ENCODE results near the gene BRCA1.
"Not testable (repeated sequence)": the region's sequence is repeated elsewhere in the genome, so short reads cannot be mapped to it uniquely, and the experiment has no call there.

Gene BRCA1

DNA sequence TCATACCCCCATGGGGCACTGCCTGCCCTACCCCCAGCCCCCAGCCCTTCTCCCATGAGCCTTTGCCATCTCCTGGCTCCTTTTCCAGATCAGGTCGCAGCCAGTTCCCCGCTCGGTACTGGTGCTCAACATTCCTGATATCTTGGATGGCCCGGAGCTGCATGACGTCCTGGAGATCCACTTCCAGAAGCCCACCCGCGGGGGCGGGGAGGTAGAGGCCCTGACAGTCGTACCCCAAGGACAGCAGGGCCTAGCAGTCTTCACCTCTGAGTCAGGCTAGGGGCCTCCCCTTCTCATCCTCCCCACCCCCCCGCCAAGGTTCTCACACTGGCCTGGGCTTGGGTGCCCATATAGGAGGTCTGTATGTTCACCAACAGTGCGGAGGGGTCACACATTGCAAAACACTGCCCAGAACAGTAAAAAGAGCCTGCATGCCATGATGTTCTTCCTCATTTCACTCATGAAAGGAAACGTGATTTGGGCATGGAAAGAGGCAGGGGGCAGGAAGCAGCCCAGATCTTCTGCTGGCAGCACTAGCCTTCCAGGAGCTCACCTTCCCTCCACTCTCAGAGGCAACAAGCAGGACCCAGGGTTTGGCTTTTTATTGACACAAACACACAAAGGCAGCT, 111.0 kb downstream of the BRCA1 start:
- H3K4me3 ChIP-seq (ENCODE audit: low read depth, low read length) = no peak overlapping the region
- H3K9ac ChIP-seq (ENCODE audit: low read length) = no peak overlapping the region
- H3K4me1 ChIP-seq (ENCODE audit: control insufficient read depth, insufficient read depth, low read length) = peaks cover 23% of the 10 kb centered on the region
- H3K27ac ChIP-seq (ENCODE audit: low read depth, low read length) = no peak overlapping the region
- no peaks in the 10 kb centered on the region for H3K27me3 ChIP-seq (ENCODE audit: control insufficient read depth, insufficient read depth, low read length)
- no peaks in the 10 kb centered on the region for H3K9me3 ChIP-seq (ENCODE audit: control insufficient read depth, insufficient read depth, low read depth, low read length)
- H3K36me3 ChIP-seq (ENCODE audit: control insufficient read depth, insufficient read depth, low read length) = peaks cover 43% of the 10 kb centered on the region

DNA sequence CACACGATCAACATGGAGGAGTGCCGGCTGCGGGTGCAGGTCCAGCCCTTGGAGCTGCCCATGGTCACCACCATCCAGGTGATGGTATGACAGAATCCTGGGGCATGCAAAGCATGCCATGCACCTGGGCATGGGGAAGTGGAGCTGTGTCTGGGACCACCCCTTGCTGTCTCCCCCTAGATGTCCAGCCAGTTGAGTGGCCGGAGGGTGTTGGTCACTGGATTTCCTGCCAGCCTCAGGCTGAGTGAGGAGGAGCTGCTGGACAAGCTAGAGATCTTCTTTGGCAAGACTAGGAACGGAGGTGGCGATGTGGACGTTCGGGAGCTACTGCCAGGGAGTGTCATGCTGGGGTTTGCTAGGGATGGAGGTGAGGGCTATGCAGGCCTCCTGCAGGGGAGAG, 111.9 kb downstream of the BRCA1 start:
- Histone ChIP-seq H3K9ac (ENCODE audit: low read length) (no peak overlapping the region), H3K27me3 (ENCODE audit: control insufficient read depth, insufficient read depth, low read length) (no peaks in the 10 kb centered on the region), H3K4me3 (ENCODE audit: low read depth, low read length) (no peak overlapping the region), H3K9me3 (ENCODE audit: control insufficient read depth, insufficient read depth, low read depth, low read length) (no peaks in the 10 kb centered on the region), H3K27ac (ENCODE audit: low read depth, low read length) (no peak overlapping the region), H3K4me1 (ENCODE audit: control insufficient read depth, insufficient read depth, low read length) (peaks cover 23% of the 10 kb centered on the region), H3K36me3 (ENCODE audit: control insufficient read depth, insufficient read depth, low read length) (peaks cover 35% of the 10 kb centered on the region)

DNA sequence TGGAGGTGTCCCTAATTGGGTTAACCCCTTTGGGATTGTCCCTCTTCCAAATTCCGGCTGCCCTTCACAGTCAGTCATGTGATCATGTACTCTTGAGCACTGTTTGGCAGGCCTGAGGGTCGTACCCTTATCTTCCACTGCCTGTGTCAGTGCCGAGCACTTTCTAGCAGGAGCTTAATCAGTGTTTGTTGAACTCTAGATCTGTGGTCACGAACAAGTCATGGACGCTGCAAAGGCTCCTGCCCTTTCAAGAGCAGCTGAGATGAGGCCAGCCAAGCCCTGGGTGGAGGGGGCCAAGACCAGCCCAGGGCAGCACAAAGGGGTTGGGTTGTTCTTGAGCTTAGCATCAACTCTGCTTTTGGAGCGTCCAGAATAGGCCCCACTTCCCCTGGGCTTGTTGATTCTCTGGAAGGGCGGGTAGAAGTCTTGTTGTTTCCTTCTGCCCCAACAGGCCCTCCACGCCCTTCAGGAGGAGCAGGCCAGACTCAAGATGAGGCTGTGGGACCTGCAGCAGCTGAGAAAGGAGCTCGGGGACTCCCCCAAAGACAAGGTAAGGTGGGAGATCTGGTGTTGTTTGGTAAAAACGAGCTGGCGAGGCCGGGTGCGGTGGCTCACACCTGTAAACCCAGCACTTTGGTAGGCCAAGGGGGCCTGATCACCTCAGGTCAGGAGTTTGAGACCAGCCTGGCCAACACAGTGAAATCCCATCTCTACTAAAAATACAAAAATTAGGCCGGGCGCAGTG, 113.3 kb downstream of the BRCA1 start:
- Histone ChIP-seq H3K4me3 (ENCODE audit: low read depth, low read length) (no peak overlapping the region), H3K9me3 (ENCODE audit: control insufficient read depth, insufficient read depth, low read depth, low read length) (no peaks in the 10 kb centered on the region), H3K9ac (ENCODE audit: low read length) (no peak overlapping the region), H3K27me3 (ENCODE audit: control insufficient read depth, insufficient read depth, low read length) (no peaks in the 10 kb centered on the region), H3K4me1 (ENCODE audit: control insufficient read depth, insufficient read depth, low read length) (peaks cover 25% of the 10 kb centered on the region), H3K27ac (ENCODE audit: low read depth, low read length) (no peak overlapping the region), H3K36me3 (ENCODE audit: control insufficient read depth, insufficient read depth, low read length) (peaks cover 26% of the 10 kb centered on the region)

DNA sequence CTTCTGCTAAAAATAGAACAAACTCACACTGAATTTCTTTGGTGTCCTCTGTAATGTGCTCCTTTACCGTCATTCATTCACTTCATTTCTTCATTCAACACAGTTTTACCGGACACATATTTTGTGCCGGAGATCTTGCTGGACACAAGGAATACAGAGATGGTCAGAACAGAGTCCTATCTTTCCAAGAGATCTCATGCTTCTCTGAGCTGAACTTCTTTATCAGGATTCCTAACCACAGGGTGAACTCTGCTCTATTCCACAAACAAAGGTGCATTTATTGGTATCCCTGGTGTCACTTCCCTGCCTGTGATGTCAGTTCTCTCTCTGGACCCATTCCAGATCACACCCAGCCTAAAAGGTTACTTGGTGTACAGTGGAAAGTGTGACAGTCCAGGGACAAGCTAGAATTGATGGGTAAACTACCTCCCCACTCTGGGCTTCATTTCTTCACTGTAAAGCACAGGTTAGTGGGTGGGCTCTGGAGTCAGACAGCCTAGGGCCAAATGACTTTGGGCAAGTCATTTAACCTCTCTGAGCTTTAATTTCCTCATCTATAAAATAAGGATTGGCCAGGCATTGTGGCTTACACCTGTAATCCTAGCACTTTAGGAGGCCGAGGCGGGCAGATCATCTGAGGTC, 114.4 kb downstream of the BRCA1 start:
- H3K9me3 ChIP-seq (ENCODE audit: control insufficient read depth, insufficient read depth, low read depth, low read length) = no peaks in the 10 kb centered on the region
- H3K4me3 ChIP-seq (ENCODE audit: low read depth, low read length) = no peak overlapping the region
- no peak overlapping the region for H3K27ac ChIP-seq (ENCODE audit: low read depth, low read length)
- H3K27me3 ChIP-seq (ENCODE audit: control insufficient read depth, insufficient read depth, low read length) = no peaks in the 10 kb centered on the region
- H3K36me3 ChIP-seq (ENCODE audit: control insufficient read depth, insufficient read depth, low read length) = peaks cover 16% of the 10 kb centered on the region
- no peak overlapping the region for H3K9ac ChIP-seq (ENCODE audit: low read length)
- H3K4me1 ChIP-seq (ENCODE audit: control insufficient read depth, insufficient read depth, low read length) = peaks cover 25% of the 10 kb centered on the region

DNA sequence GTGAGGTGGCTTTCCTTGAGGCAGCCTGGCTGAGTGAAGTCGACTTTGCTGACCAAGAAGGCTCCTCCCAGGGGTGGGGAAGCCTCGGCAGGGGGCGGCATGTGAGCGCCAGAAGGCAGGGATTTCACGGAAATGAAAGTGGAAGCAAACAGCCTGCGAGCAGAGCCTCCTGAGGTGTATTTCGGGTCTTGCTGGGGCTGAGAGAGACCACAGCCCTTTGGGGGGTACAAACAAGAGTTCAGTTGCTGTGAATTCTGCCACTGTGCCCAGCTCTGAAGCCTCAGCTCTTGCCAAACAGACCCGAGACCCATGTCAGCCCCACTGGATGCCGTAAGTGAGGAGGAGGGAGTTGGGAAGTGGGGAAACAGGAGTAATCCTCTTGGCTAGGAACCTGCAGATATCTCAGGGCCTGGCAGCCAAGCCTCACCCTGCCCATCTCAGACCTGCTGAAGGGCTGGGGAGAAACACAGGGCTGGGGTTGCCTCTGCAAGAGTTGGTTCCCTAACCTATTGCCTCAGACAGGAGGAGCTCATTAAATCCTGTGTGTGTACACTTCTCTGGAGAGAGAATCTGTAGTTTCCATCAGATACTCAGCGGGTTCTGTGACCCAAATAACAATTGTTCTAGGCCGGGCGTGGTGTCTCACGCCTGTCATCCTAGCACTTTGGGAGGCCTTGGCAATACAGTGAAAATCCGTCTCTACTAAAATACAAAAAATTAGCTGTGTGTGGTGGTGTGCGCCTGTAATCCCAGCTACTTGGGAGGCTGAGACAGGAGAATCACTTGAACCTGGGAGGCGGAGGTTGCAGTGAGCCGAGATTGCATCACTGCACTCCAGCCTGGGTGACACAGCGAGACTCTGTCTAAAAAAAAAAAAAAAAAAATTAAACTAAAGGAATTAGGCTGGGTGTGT, 118.3 kb downstream of the BRCA1 start, which contains the start of gene IFI35:
TSS of gene IFI35 (plus strand) at position 146 of the 913 bp plus-strand sequence. CDS start at position 310, 164 bp downstream.
- Histone ChIP-seq H3K27ac (ENCODE audit: low read depth, low read length) (0 out of 2 replicates have a peak within 1 kb of the TSS, but pooled peaks have one; percentile 10), H3K9ac (ENCODE audit: low read length) (peak within 1 kb of the TSS; percentile 83), H3K36me3 (ENCODE audit: control insufficient read depth, insufficient read depth, low read length) (peaks cover 25% of the 10 kb centered on the region), H3K4me1 (ENCODE audit: control insufficient read depth, insufficient read depth, low read length) (peaks cover 8% of the 10 kb centered on the region), H3K27me3 (ENCODE audit: control insufficient read depth, insufficient read depth, low read length) (no peaks in the 10 kb centered on the region), H3K4me3 (ENCODE audit: low read depth, low read length) (peak within 1 kb of the TSS; percentile 62), H3K9me3 (ENCODE audit: control insufficient read depth, insufficient read depth, low read depth, low read length) (no peaks in the 10 kb centered on the region)

DNA sequence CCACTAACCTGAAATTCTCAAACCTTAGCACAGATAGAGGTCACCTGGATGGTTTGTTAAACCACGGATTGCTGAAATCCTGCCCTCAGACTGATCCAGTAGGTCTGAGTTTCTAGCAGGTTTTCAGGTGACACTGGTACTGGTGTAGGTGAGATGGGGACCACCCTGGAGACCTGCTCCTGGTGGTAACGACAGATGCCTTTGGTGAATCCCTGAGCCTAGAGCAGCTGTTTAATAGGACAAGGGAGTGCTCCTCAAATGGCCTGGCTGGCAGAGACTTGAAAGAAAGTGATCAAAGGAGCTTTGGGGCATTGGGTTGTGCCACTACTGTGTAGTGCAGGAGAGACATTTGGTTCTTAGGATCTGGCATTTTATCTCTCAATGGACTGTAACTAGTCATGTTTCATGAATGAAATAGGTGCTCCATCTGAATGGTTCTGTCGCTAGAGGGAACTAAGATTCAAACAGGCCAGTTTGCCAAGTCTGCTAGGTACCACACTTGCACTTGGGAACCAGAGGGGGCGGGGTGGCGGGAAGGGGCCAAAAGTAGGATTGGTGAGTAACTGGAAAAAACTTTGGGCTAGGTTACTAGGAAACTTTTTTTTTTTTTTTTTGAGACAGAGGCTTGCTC, 121.5 kb downstream of the BRCA1 start:
- Histone ChIP-seq H3K9me3 (ENCODE audit: control insufficient read depth, insufficient read depth, low read depth, low read length) (no peaks in the 10 kb centered on the region), H3K4me1 (ENCODE audit: control insufficient read depth, insufficient read depth, low read length) (peaks cover 12% of the 10 kb centered on the region), H3K4me3 (ENCODE audit: low read depth, low read length) (no peak overlapping the region), H3K27me3 (ENCODE audit: control insufficient read depth, insufficient read depth, low read length) (no peaks in the 10 kb centered on the region), H3K36me3 (ENCODE audit: control insufficient read depth, insufficient read depth, low read length) (peaks cover 55% of the 10 kb centered on the region), H3K9ac (ENCODE audit: low read length) (no peak overlapping the region), H3K27ac (ENCODE audit: low read depth, low read length) (no peak overlapping the region)

DNA sequence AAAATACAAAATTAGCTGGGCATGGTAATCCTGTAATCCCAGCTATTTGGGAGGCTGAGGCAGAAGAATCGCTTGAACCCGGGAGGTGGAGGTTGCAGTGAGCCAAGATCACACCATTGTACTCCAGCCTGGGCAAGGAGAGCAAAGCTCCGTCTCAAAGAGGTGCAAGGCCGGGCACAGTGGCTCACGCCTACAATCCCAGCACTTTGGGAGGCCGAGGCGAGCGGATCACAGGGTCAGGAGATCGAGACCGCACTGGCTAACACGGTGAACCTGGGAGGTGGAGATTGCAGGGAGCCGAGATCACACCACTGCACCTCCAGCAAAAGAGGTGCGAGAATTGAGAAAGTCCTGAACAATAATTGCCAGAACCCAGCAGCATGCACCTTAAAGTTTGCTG, 124.3 kb downstream of the BRCA1 start:
- not testable (repeated sequence) for H3K4me3 ChIP-seq (ENCODE audit: low read depth, low read length); H3K27ac ChIP-seq (ENCODE audit: low read depth, low read length); H3K4me1 ChIP-seq (ENCODE audit: control insufficient read depth, insufficient read depth, low read length); H3K27me3 ChIP-seq (ENCODE audit: control insufficient read depth, insufficient read depth, low read length); H3K9me3 ChIP-seq (ENCODE audit: control insufficient read depth, insufficient read depth, low read depth, low read length); H3K9ac ChIP-seq (ENCODE audit: low read length)
- peaks cover 58% of the 10 kb centered on the region for H3K36me3 ChIP-seq (ENCODE audit: control insufficient read depth, insufficient read depth, low read length)

DNA sequence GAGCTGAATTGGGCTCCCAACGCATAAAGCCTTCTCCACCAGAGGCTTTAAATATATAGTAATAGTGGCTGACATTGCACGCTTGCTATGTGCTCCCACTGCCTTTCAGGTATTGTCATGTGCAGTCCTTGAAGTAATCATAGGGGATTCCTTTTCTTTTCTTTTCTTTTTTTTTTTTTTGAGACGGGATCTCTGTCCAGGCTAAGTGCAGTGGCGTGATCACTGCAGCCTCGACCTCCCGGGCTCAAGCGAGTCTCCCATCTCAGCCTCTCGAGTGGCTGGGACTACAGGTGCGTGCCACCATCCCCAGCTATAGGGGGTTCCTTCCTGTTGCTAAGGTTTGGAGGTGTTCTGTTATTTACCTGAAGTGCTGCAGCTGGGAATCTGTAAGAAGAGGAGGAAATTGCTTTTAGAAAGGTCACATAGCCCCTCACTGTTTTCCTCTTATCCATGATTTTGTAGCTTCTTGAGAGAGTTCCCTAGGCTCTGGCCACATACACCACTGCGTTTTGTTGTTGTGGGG, 126.1 kb downstream of the BRCA1 start:
- H3K9ac ChIP-seq (ENCODE audit: low read length) = peak overlapping the region; percentile 97
- H3K4me3 ChIP-seq (ENCODE audit: low read depth, low read length) = peak overlapping the region; percentile 96
- peak overlapping the region; percentile 93 for H3K27ac ChIP-seq (ENCODE audit: low read depth, low read length)
- peaks cover 53% of the 10 kb centered on the region for H3K36me3 ChIP-seq (ENCODE audit: control insufficient read depth, insufficient read depth, low read length)
- H3K9me3 ChIP-seq (ENCODE audit: control insufficient read depth, insufficient read depth, low read depth, low read length) = no peaks in the 10 kb centered on the region
- H3K27me3 ChIP-seq (ENCODE audit: control insufficient read depth, insufficient read depth, low read length) = no peaks in the 10 kb centered on the region
- peaks cover 4% of the 10 kb centered on the region; the same call in 1 of the 2 replicates for H3K4me1 ChIP-seq (ENCODE audit: control insufficient read depth, insufficient read depth, low read length)

DNA sequence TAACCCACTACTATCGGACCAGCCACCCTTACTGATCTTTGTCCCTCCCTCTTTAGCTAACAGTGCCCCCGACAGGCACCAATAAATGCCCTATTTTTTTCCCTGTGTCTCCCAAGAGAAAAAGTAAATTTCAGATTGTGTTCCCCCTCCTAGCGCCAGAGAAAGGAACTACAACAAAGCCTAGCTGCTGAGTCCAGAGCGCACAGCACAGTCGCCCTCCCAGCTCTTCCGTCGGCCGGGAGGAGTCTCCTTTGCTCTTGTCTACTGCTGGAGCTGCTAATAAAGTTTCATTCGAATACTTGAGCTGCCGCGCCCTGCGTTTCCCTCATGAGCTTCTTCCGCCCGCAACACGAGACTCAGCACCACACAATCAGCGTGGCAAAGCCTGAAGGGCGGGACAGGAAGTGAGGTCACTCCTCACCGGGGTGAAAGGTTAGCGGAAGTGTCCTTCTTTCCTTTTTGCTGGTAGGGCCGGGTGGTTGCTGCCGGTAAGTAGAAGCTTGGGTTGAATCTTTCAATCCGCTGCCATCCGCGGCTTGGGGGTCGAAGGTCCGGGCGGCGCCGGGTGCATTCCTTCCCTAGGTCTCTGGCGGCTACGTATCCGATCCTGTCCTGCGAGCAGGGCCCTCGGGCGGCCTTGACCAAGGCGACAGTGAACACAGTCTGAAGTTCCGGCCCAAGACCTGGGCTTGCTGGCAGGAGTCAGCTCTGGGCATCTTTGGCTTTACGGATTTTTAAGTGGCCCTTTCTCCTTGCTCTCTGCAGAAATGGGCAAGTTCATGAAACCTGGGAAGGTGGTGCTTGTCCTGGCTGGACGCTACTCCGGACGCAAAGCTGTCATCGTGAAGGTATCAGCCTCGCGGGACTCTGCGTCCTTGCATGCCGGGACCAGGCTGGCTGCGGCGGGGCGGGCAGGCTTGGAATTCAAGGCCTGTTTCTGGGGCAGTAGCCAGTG, 126.9 kb downstream of the BRCA1 start, which contains the start of gene RPL27:
TSS of gene RPL27 (plus strand) at position 436 of the 955 bp plus-strand sequence. CDS start at position 768, 332 bp downstream.
- Histone ChIP-seq H3K27ac (ENCODE audit: low read depth, low read length) (peak within 1 kb of the TSS; percentile 93), H3K4me1 (ENCODE audit: control insufficient read depth, insufficient read depth, low read length) (peaks cover 4% of the 10 kb centered on the region; the same call in 1 of the 2 replicates), H3K4me3 (ENCODE audit: low read depth, low read length) (peak within 1 kb of the TSS; percentile 96), H3K36me3 (ENCODE audit: control insufficient read depth, insufficient read depth, low read length) (peaks cover 48% of the 10 kb centered on the region), H3K9me3 (ENCODE audit: control insufficient read depth, insufficient read depth, low read depth, low read length) (no peaks in the 10 kb centered on the region), H3K9ac (ENCODE audit: low read length) (peak within 1 kb of the TSS; percentile 97), H3K27me3 (ENCODE audit: control insufficient read depth, insufficient read depth, low read length) (no peaks in the 10 kb centered on the region)
